Lung (tissue), 12 donors: Measurements from ENCODE around the gene FOXP1. TPM values are rescaled to one million over a fixed set of nuclear protein-coding genes. Genes with fewer than 3 reads are reported as not detected.

Source experiments
- ATAC-seq: fragments of 200-7000 bp; cut with Tn5 transposase; one replicate; pipeline ENCODE4 v1.9.1; 2020; ENCODE audit warnings: moderate number of reproducible peaks; ENCODE audit not compliant: insufficient read depth, low FRiP score
- DNase-seq, 3 donors: peaks; one replicate each; pipeline ENCODE4 v3.0.0-alpha.2; 2013 to 2017
- H3K27ac ChIP-seq, 2 donors: one replicate each; pipeline ENCODE4 v1.5.1; 2013; ENCODE audit warnings: mild to moderate bottlenecking in 2 of 2, moderate library complexity in 2 of 2, control low read depth in 1 of 2, inconsistent platforms in 1 of 2, low read depth in 1 of 2, low read length in 1 of 2
- H3K27me3 ChIP-seq, 3 donors: one replicate each; pipeline ENCODE4 v1.5.1; 2013; ENCODE audit warnings: low read length in 2 of 3; ENCODE audit not compliant: control insufficient read depth in 3 of 3, insufficient read depth in 3 of 3
- H3K36me3 ChIP-seq, 4 donors: one replicate each; pipeline ENCODE4 v1.5.1; 2013; ENCODE audit warnings: low read length in 4 of 4, mild to moderate bottlenecking in 1 of 4, moderate library complexity in 1 of 4; ENCODE audit not compliant: control insufficient read depth in 4 of 4, insufficient read depth in 4 of 4
- H3K4me1 ChIP-seq, 5 donors: one replicate each; pipeline ENCODE4 v1.5.1; 2013; ENCODE audit warnings: low read length in 5 of 5, mild to moderate bottlenecking in 2 of 5, moderate library complexity in 1 of 5; ENCODE audit not compliant: control insufficient read depth in 5 of 5, insufficient read depth in 5 of 5
- H3K4me3 ChIP-seq: one replicate; pipeline ENCODE4 v1.5.1; 2013; ENCODE audit warnings: mild to moderate bottlenecking, control low read depth, moderate library complexity
- H3K9ac ChIP-seq, 2 donors: one replicate each; pipeline ENCODE4 v1.5.1; 2013; ENCODE audit warnings: low read length in 2 of 2, control low read depth in 1 of 2; ENCODE audit not compliant: insufficient read depth in 1 of 2
- H3K9me3 ChIP-seq, 4 donors: one replicate each; pipeline ENCODE4 v1.5.1; 2013; ENCODE audit warnings: low read length in 3 of 4, mild to moderate bottlenecking in 1 of 4, moderate library complexity in 1 of 4; ENCODE audit not compliant: control insufficient read depth in 4 of 4, insufficient read depth in 3 of 4
- WGBS, 2 donors: extraction: QIAGEN DNeasy Blood & Tissue Kit; methylation state at CpG; one replicate each; pipeline ENCODE4 v1.1.7; 2013; 5-methylcytosine and 5-hydroxymethylcytosine counted together
- polyA plus RNA-seq, 2 donors: library from polyadenylated mRNA; stranded (reverse); fragments of 200-250 nt; gene quantifications; one replicate each; pipeline ENCODE4 v1.2.1, GENCODE V29; 2013
- total RNA-seq, 2 donors: library from RNA; depleted of rRNA in 1 of 2; stranded (reverse); fragments of >200 nt in 1 of 2; gene quantifications; one replicate each; pipeline ENCODE4 v1.2.1, GENCODE V29; 2014 to 2021
- TF ChIP-seq, protein P1 (sequence below): IDR thresholded peaks from 2 replicates; pipeline ENCODE4 v1.5.1; 2012; ENCODE audit warnings: mild to moderate bottlenecking; ENCODE audit errors: control extremely low read depth, extremely low read depth
- donor health status: control.
- donor health status: control.
- donor health status: Bipolar disorder and iron deficiency.
- donor health status: healthy.
- donor health status: DM: yes; HTN: yes; CAD: no.

The FOXP1 gene
- total and polyA plus RNA-seq, 4 donors, result 13.8 to 287 (median 73.9) TPM

- 64 to 83% methylated on average over 6 of the region's 6 CpGs for WGBS, 2 donors
- TF ChIP-seq, protein P1, sequence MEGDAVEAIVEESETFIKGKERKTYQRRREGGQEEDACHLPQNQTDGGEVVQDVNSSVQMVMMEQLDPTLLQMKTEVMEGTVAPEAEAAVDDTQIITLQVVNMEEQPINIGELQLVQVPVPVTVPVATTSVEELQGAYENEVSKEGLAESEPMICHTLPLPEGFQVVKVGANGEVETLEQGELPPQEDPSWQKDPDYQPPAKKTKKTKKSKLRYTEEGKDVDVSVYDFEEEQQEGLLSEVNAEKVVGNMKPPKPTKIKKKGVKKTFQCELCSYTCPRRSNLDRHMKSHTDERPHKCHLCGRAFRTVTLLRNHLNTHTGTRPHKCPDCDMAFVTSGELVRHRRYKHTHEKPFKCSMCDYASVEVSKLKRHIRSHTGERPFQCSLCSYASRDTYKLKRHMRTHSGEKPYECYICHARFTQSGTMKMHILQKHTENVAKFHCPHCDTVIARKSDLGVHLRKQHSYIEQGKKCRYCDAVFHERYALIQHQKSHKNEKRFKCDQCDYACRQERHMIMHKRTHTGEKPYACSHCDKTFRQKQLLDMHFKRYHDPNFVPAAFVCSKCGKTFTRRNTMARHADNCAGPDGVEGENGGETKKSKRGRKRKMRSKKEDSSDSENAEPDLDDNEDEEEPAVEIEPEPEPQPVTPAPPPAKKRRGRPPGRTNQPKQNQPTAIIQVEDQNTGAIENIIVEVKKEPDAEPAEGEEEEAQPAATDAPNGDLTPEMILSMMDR, result no peak
- no peak for ATAC-seq
These were observed 580.0 kb downstream of the FOXP1 start for GRCh38 chr3:71003511-71003910.

GRCh38 chr3:71002298-71002697 is 581.2 kb downstream of the FOXP1 start:
- H3K27ac ChIP-seq, result no peak overlapping the region
- no peak for DNase-seq
- H3K9ac ChIP-seq, result no peak overlapping the region
- WGBS, 2 donors, result 90 to 94% methylated on average over 2 of the region's 2 CpGs
- peaks cover 0 to 4% (median 1%) of the 10 kb centered on the region in 4 donors for H3K36me3 ChIP-seq
- no peaks in the 10 kb centered on the region for H3K9me3 ChIP-seq
- ATAC-seq, result no peak
- TF ChIP-seq, protein P1, result no peak
- H3K4me1 ChIP-seq, result peaks cover 0 to 22% (median 1%) of the 10 kb centered on the region in 5 donors
- no peak overlapping the region for H3K4me3 ChIP-seq
- no peaks in the 10 kb centered on the region for H3K27me3 ChIP-seq

More at GRCh38 chr3:71003511-71003910, 580.0 kb downstream of the FOXP1 start:
- no peak for DNase-seq
- Histone ChIP-seq H3K27me3 (no peaks in the 10 kb centered on the region), H3K27ac (no peak overlapping the region), H3K9ac (no peak overlapping the region), H3K36me3 (peaks cover 0 to 2% (median 0%) of the 10 kb centered on the region in 4 donors), H3K9me3 (no peaks in the 10 kb centered on the region), H3K4me1 (peaks cover 0 to 27% (median 0%) of the 10 kb centered on the region in 5 donors), H3K4me3 (no peak overlapping the region)

GRCh38 chr3:71001303-71001830 is 582.2 kb downstream of the FOXP1 start:
- no peak overlapping the region for H3K9ac ChIP-seq
- no peak for ATAC-seq

More at GRCh38 chr3:71001303-71001830, 582.2 kb downstream of the FOXP1 start:
- DNase-seq, result no peak
- no peak overlapping the region for H3K4me3 ChIP-seq
- WGBS, 2 donors, result 92 to 94% methylated on average over 5 of the region's 5 CpGs
- peaks cover 0 to 7% (median 6%) of the 10 kb centered on the region in 4 donors for H3K36me3 ChIP-seq
- TF ChIP-seq, protein P1, result no peak
- H3K9me3 ChIP-seq, result no peaks in the 10 kb centered on the region
- no peak overlapping the region for H3K27ac ChIP-seq
- no peaks in the 10 kb centered on the region for H3K27me3 ChIP-seq
- H3K4me1 ChIP-seq, result peaks cover 0 to 20% (median 1%) of the 10 kb centered on the region in 5 donors
